HCT116 (cell line): ENCODE measurements around the gene ARFGAP3. TPM values are rescaled to one million over a fixed set of nuclear protein-coding genes. Genes with fewer than 3 reads are reported as not detected.

Experiments
- ATAC-seq: fragments of 200-7000 bp; cut with Tn5 transposase; 2 replicates; pipeline ENCODE4 v1.9.1; 2020; ENCODE audit warnings: mild to moderate bottlenecking, moderate library complexity
- BruUV-seq: library from RNA; stranded (reverse); fragments of 400-500 nt; replicated peaks from 2 replicates; lab custom pipeline; 2021; lab: Mats Ljungman, UMichigan
- CTCF ChIA-PET: fragments of 300-600 bp; sonication (Branson Sonifier 250); formaldehyde crosslinking; loops from one replicate; lab custom pipeline; 2021; ENCODE audit warnings: antibody characterized with exemption; lab: Charles Lee
- POLR2A ChIA-PET: fragments of 300-600, 350-600 bp; sonication (Branson Sonifier 250); formaldehyde crosslinking; loops from one replicate; lab custom pipeline; 2021; ENCODE audit warnings: antibody characterized with exemption; lab: Charles Lee
- RAD21 ChIA-PET, 2 experiments: fragments of 300-600 bp; sonication (Branson Sonifier 250); formaldehyde crosslinking; loops; one replicate each; lab custom pipeline; 2023; ENCODE audit warnings: low total read pairs in 2 of 2; ENCODE audit not compliant: uncharacterized antibody in 2 of 2, unreplicated experiment in 2 of 2, low non-redundant PET in 1 of 2; lab: Charles Lee
- DNase-seq: peaks from one replicate; pipeline ENCODE4 v3.0.0-alpha.2; 2010; ENCODE audit warnings: low read depth, low spot score
- H2AFZ ChIP-seq: fragments of 200-600 bp; shearing (Covaris generic), sonication (generic); 2 replicates; pipeline ENCODE4 v1.6.1; 2017; ENCODE audit warnings: low read depth, mixed run types, mixed read lengths, antibody characterized with exemption, low read length; ENCODE audit not compliant: poor library complexity, severe bottlenecking
- H3K27ac ChIP-seq: 2 replicates; pipeline ENCODE4 v1.5.1; 2012; ENCODE audit warnings: low read depth, low read length
- H3K27me3 ChIP-seq: fragments of 200-600 bp; sonication (generic); 2 replicates; pipeline ENCODE4 v1.6.1; 2016; ENCODE audit warnings: mixed run types, low read length, mixed read lengths; ENCODE audit not compliant: insufficient read depth
- H3K36me3 ChIP-seq, 2 experiments: fragments of 200-500 bp in 1 of 2; fragments of 200-600 bp in 1 of 2; sonication (Bioruptor generic) in 1 of 2; sonication (generic) in 1 of 2; 2 replicates each; pipeline versions ENCODE4 v1.5.1 to v1.6.1; 2014 to 2016; ENCODE audit warnings: low read length in 2 of 2, inconsistent platforms in 1 of 2, mixed read lengths in 1 of 2, mixed run types in 1 of 2; ENCODE audit not compliant: insufficient read depth in 2 of 2, control insufficient read depth in 1 of 2
- H3K4me1 ChIP-seq, 2 experiments: fragments of 200-600 bp in 1 of 2; sonication (generic) in 1 of 2; 2 replicates each; pipeline versions ENCODE4 v1.5.1 to v1.6.1; 2012 to 2017; ENCODE audit warnings: low read length in 2 of 2, inconsistent platforms in 1 of 2, mild to moderate bottlenecking in 1 of 2, mixed read lengths in 1 of 2, mixed run types in 1 of 2, moderate library complexity in 1 of 2; ENCODE audit not compliant: insufficient read depth in 2 of 2, control insufficient read depth in 1 of 2
- H3K4me2 ChIP-seq: fragments of 200-600 bp; sonication (generic); 2 replicates; pipeline ENCODE4 v1.6.1; 2017; ENCODE audit warnings: mixed run types, low read length, mixed read lengths
- H3K4me3 ChIP-seq, 2 experiments: fragments of 200-600 bp in 1 of 2; sonication (generic) in 1 of 2; replicated peaks in 1 of 2; 2 replicates each; pipeline ENCODE4 v1.5.1; 2011 to 2016; ENCODE audit warnings: low read length in 2 of 2, control low read depth in 1 of 2, low read depth in 1 of 2, mild to moderate bottlenecking in 1 of 2, mixed read lengths in 1 of 2, mixed run types in 1 of 2
- H3K79me2 ChIP-seq: fragments of 200-600 bp; sonication (generic); 2 replicates; pipeline ENCODE4 v1.6.1; 2017; ENCODE audit warnings: mild to moderate bottlenecking, mixed run types, low read length, moderate library complexity, mixed read lengths; ENCODE audit not compliant: insufficient read depth
- H3K9ac ChIP-seq: fragments of 200-600 bp; sonication (generic); 2 replicates; pipeline ENCODE4 v1.6.1; 2016; ENCODE audit warnings: low read length, mixed read lengths
- H3K9me2 ChIP-seq: fragments of 200-600 bp; sonication (generic), shearing (Covaris generic); 2 replicates; pipeline ENCODE4 v1.6.1; 2017; ENCODE audit warnings: mixed run types, mild to moderate bottlenecking, moderate library complexity; ENCODE audit not compliant: insufficient read depth
- H3K9me3 ChIP-seq, 2 experiments: fragments of 200-500 bp in 1 of 2; fragments of 200-600 bp in 1 of 2; sonication (Bioruptor generic) in 1 of 2; sonication (generic) in 1 of 2; 2 replicates each; pipeline ENCODE4 v1.6.1; 2014 to 2017; ENCODE audit warnings: low read length in 2 of 2, mixed read lengths in 2 of 2, inconsistent platforms in 1 of 2, low read depth in 1 of 2, mild to moderate bottlenecking in 1 of 2, mixed run types in 1 of 2, moderate library complexity in 1 of 2; ENCODE audit not compliant: control insufficient read depth in 1 of 2, insufficient read depth in 1 of 2
- H4K20me1 ChIP-seq: fragments of 200-600 bp; sonication (generic), shearing (Covaris generic); 2 replicates; pipeline ENCODE4 v1.6.1; 2017; ENCODE audit warnings: mixed run types, mild to moderate bottlenecking, moderate library complexity; ENCODE audit not compliant: insufficient read depth
- ATF3 ChIP-seq: IDR thresholded peaks from 2 replicates; pipeline ENCODE4 v1.6.1; 2012
- CEBPB ChIP-seq: IDR thresholded peaks from 2 replicates; pipeline ENCODE4 v1.6.1; 2012; ENCODE audit warnings: low read depth
- EZH2 ChIP-seq: fragments of 200-600 bp; sonication (generic); IDR thresholded peaks from 2 replicates; pipeline ENCODE4 v1.6.1; 2017; ENCODE audit warnings: antibody characterized with exemption, mixed run types
- EZH2phosphoT487 ChIP-seq: fragments of 200-600 bp; IDR thresholded peaks from 2 replicates; pipeline ENCODE4 v1.6.1; 2018; ENCODE audit warnings: antibody characterized with exemption, borderline replicate concordance
- MAX ChIP-seq: IDR thresholded peaks from 2 replicates; pipeline ENCODE4 v1.6.1; 2012
- POLR2A ChIP-seq: IDR thresholded peaks from 2 replicates; pipeline ENCODE4 v1.7.0; 2011; ENCODE audit warnings: borderline replicate concordance; ENCODE audit not compliant: insufficient read depth, insufficient read length; ENCODE audit errors: extremely low read depth
- POLR2AphosphoS5 ChIP-seq: IDR thresholded peaks from 2 replicates; pipeline ENCODE4 v1.6.1; 2011; ENCODE audit warnings: mild to moderate bottlenecking, low read depth, low read length, moderate library complexity
- REST ChIP-seq: IDR thresholded peaks from 2 replicates; pipeline ENCODE4 v1.6.1; 2012; ENCODE audit warnings: low read depth
- SIN3A ChIP-seq: IDR thresholded peaks from 2 replicates; pipeline ENCODE4 v1.6.1; 2012; ENCODE audit warnings: low read depth
- SP1 ChIP-seq: IDR thresholded peaks from 2 replicates; pipeline ENCODE4 v1.6.1; 2012; ENCODE audit warnings: low read depth
- TCF7L2 ChIP-seq: IDR thresholded peaks from 2 replicates; pipeline ENCODE4 v1.7.0; 2011; ENCODE audit warnings: borderline replicate concordance, inconsistent platforms; ENCODE audit not compliant: insufficient read depth, insufficient read length; ENCODE audit errors: extremely low read depth
- ZBTB33 ChIP-seq: IDR thresholded peaks from 2 replicates; pipeline ENCODE4 v1.6.1; 2011; ENCODE audit warnings: mild to moderate bottlenecking, low read length, moderate library complexity; ENCODE audit not compliant: insufficient replicate concordance; ENCODE audit errors: extremely low read depth
- intact Hi-C: fragments of 100-400 bp; cut with micrococcal nuclease; formaldehyde crosslinking; loops from 2 replicates; pipeline ENCODE4 v1.10.0; 2022
- total RNA-seq: library from RNA; stranded (reverse); gene quantifications from one replicate; pipeline ENCODE4 v1.2.1, GENCODE V29; 2021; ENCODE audit not compliant: unreplicated experiment

Gene ARFGAP3
- total RNA-seq, 1 experiment from 2014 or later, result 15.4 TPM

GRCh38 chr22:42800451-42801251 lies 56.4 kb downstream of the ARFGAP3 start:
- H3K9ac ChIP-seq, result no peak overlapping the region
- intact Hi-C loops, result no loop called here
- DNase-seq, result no peak
- no peak overlapping the region for H3K27ac ChIP-seq
- peaks cover 2 to 3% of the 10 kb centered on the region in 2 experiments; a peak in 1 of 4 replicates for H3K36me3 ChIP-seq
- ChIA-PET CTCF (no interaction called here), RAD21 (no interaction called here), POLR2A (no interaction called here)
- H4K20me1 ChIP-seq, result no peaks in the 10 kb centered on the region
- BruUV-seq, result no TSS peak
- TF ChIP-seq ZBTB33, result no peak
- no peak for TF ChIP-seq TCF7L2
- no peak for TF ChIP-seq MAX
- TF ChIP-seq SIN3A, result no peak
- TF ChIP-seq POLR2A, result no peak
- no peak for TF ChIP-seq POLR2AphosphoS5
- TF ChIP-seq ATF3, result no peak
- no peak for TF ChIP-seq EZH2phosphoT487
- no peak for TF ChIP-seq SP1
- TF ChIP-seq EZH2, result no peak
- no peak for TF ChIP-seq CEBPB
- no peak for TF ChIP-seq REST
- no peak overlapping the region for H3K4me3 ChIP-seq
- H3K4me1 ChIP-seq, result peaks cover 13 to 22% of the 10 kb centered on the region in 2 experiments
- ATAC-seq, result no peak
- no peaks in the 10 kb centered on the region for H3K79me2 ChIP-seq
- H2AFZ ChIP-seq, result no peak overlapping the region
- no peaks in the 10 kb centered on the region for H3K9me2 ChIP-seq
- no peaks in the 10 kb centered on the region for H3K27me3 ChIP-seq
- H3K9me3 ChIP-seq, result no peaks in the 10 kb centered on the region
- H3K4me2 ChIP-seq, result no peak overlapping the region
